GM12874 (cell line): Measurements from ENCODE around the gene BAIAP2L2.

Source experiments
- TF ChIP-seq, protein P1 (sequence below): IDR thresholded peaks from 2 replicates; pipeline ENCODE4 v1.5.1; 2011; ENCODE audit warnings: low read depth, mild to moderate bottlenecking, control low read depth, low read length, moderate library complexity; ENCODE audit not compliant: insufficient read depth

Gene BAIAP2L2

GRCh38 chr22:38107692-38108515, 2.6 kb downstream of the BAIAP2L2 start:
- TF ChIP-seq, protein P1, sequence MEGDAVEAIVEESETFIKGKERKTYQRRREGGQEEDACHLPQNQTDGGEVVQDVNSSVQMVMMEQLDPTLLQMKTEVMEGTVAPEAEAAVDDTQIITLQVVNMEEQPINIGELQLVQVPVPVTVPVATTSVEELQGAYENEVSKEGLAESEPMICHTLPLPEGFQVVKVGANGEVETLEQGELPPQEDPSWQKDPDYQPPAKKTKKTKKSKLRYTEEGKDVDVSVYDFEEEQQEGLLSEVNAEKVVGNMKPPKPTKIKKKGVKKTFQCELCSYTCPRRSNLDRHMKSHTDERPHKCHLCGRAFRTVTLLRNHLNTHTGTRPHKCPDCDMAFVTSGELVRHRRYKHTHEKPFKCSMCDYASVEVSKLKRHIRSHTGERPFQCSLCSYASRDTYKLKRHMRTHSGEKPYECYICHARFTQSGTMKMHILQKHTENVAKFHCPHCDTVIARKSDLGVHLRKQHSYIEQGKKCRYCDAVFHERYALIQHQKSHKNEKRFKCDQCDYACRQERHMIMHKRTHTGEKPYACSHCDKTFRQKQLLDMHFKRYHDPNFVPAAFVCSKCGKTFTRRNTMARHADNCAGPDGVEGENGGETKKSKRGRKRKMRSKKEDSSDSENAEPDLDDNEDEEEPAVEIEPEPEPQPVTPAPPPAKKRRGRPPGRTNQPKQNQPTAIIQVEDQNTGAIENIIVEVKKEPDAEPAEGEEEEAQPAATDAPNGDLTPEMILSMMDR: no peak

DNA sequence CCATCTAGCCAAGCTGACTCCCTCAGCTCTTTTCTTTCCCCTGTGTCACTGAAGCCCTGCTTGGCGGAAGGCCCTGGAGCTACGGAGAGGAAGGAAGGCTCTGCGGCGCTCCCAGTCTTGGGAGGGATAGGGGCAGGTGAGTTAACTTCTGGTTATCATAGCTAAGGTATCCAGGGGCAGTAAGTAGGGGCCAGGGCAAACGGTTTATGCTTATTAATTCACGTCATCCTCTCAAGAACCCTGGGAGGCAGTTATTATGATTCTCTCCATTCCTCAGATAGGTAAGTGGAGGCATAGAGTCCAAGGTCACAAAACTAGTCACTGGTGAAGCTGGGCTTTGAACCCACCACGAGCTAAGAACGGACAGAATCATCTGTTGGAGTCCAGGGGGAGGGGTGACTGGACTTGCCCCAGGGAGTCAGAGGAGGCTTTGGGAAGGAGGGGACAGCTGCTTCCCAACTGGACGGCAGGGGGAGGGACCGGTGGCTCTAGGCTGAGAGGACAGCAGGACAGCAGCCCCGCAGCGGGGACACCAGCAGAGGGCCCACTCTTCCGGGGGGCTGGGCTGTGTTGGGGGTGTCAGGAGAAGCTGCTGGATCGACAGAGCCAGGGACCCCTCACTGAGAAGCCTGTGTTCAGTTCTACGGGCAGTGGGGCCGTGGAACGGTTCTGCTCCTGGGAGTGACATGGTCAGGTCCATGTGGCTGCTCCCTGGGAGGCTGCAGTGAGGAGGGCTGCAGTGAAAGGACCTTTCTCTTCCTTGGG, 3.5 kb downstream of the BAIAP2L2 start:
- TF ChIP-seq, protein P1: no peak

DNA sequence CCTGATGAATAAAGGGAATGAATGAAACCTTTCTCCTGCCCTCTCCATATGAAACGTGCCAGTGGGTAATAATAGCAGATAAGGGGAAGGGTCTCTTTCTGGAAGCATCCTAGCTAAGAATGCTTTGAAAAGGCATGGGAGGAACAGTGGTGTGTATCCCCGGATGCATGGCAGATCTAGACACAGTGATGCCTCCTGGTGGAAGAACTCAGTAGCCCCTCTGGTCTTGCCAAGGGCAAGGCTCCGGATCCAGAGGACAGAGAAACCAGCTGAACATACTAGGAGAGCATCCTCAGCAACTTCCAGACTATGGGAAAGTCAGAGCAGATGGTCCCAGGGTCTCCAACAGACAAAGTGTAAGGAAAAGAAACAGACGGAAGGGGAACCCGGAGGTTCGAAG, 6.4 kb downstream of the BAIAP2L2 start:
- TF ChIP-seq, protein P1: peak; percentile 19; the same call in 1 of the 2 replicates

GRCh38 chr22:38103641-38104040, 6.8 kb downstream of the BAIAP2L2 start:
- TF ChIP-seq, protein P1: no peak

GRCh38 chr22:38098410-38099249, 11.9 kb downstream of the BAIAP2L2 start:
- TF ChIP-seq, protein P1: no peak

GRCh38 chr22:38097557-38098409, 12.7 kb downstream of the BAIAP2L2 start:
- TF ChIP-seq, protein P1: no peak
